ENCODE data around the gene MED16.

MED16 gene

DNA sequence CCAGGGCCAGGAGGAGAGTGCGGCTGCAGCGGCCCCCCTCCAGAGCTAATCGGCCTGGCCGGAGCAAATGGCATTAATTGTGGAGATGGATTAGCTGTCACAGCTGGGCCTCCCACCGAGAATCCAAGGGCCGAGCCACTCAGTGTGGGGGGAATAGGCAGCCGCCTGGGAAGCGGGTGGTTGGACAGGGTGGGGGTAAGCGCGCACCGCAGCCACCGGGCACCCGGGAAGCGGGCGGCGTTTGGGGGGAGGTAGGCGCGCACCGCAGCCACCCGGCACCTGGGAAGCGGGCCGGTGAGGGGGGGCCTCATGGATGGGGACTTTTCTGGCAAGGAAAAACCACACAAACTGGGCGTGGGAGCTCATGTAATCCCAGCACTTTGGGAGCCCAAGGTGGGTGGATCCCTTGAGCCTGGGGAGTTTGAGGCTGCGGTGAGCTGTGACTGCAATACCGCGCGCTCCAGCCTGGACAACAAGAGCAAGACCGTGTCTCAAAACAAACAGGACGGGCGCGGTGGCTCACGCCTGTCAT is 10.3 kb upstream of the MED16 start:
- Histone ChIP-seq H3K9me3 (ENCODE audit: control insufficient read depth, low read length) (no peaks in the 10 kb centered on the region), H3K36me3 (ENCODE audit: control insufficient read depth, insufficient read depth, low read length) (peaks cover 41% of the 10 kb centered on the region), H3K4me1 (ENCODE audit: control insufficient read depth, insufficient read depth, low read length, poor library complexity, severe bottlenecking) (no peaks in the 10 kb centered on the region), H3K4me3 (ENCODE audit: extremely low read depth, insufficient read depth, low read length, poor library complexity, severe bottlenecking) (no peak overlapping the region), H3K27ac (ENCODE audit: low read depth, low read length, severe bottlenecking) (no peak overlapping the region)
- WGBS, 2 experiments (ENCODE audit: insufficient coverage in 2 of 2), result 73 to 89% methylated on average over 24 to 28 of the region's 32 CpGs

DNA sequence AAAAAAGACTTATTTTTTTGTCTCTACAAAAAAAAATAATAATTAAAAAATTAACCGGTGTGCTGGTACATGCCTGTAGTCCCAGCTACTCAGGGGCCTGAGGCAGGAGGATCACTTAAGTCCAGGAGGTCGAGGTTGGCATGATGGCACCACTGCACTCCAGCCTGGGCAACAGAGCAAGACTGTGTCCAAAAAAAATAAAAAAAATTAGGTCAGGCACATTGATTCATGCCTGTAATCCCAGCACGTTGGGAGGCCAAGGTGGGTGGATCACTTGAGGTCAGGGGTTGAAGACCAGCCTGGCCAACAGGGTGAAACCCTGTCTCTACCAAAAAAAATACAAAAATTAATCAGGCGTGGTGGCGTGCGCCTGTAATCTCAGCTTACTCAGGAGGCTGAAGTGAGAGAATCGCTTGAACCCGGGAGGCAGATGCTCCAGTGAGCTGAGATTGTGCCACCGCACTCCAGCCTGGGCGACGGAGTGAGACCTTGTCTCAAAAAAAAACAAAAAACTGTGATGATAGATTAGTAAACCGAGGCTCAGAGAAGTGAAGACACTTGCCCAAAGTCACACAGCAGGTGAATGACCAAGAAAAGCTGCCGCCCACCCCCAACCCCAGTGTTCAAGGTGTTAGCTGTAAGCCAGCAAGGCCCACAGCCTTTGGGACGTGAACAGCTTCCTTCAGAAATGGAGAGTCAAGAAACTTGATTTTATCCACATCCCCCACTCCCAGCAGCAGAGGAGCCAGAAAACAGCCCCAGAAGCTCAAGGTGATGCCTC is 9.6 kb upstream of the MED16 start:
- Histone ChIP-seq H3K4me3 (ENCODE audit: extremely low read depth, insufficient read depth, low read length, poor library complexity, severe bottlenecking) (no peak overlapping the region), H3K9me3 (ENCODE audit: control insufficient read depth, low read length) (no peaks in the 10 kb centered on the region), H3K4me1 (ENCODE audit: control insufficient read depth, insufficient read depth, low read length, poor library complexity, severe bottlenecking) (no peaks in the 10 kb centered on the region), H3K36me3 (ENCODE audit: control insufficient read depth, insufficient read depth, low read length) (peaks cover 43% of the 10 kb centered on the region), H3K27ac (ENCODE audit: low read depth, low read length, severe bottlenecking) (no peak overlapping the region)
- WGBS, 2 experiments (ENCODE audit: insufficient coverage in 2 of 2), result 92 to 95% methylated on average over 10 to 13 of the region's 14 CpGs

GRCh38 chr19:902093-902370 is 9.0 kb upstream of the MED16 start:
- Histone ChIP-seq H3K36me3 (ENCODE audit: control insufficient read depth, insufficient read depth, low read length) (peaks cover 49% of the 10 kb centered on the region), H3K27ac (ENCODE audit: low read depth, low read length, severe bottlenecking) (no peak overlapping the region), H3K9me3 (ENCODE audit: control insufficient read depth, low read length) (no peaks in the 10 kb centered on the region), H3K4me3 (ENCODE audit: extremely low read depth, insufficient read depth, low read length, poor library complexity, severe bottlenecking) (no peak overlapping the region), H3K4me1 (ENCODE audit: control insufficient read depth, insufficient read depth, low read length, poor library complexity, severe bottlenecking) (no peaks in the 10 kb centered on the region)
- WGBS, 2 experiments (ENCODE audit: insufficient coverage in 2 of 2), result 91 to 98% methylated on average over 5 to 6 of the region's 7 CpGs

DNA sequence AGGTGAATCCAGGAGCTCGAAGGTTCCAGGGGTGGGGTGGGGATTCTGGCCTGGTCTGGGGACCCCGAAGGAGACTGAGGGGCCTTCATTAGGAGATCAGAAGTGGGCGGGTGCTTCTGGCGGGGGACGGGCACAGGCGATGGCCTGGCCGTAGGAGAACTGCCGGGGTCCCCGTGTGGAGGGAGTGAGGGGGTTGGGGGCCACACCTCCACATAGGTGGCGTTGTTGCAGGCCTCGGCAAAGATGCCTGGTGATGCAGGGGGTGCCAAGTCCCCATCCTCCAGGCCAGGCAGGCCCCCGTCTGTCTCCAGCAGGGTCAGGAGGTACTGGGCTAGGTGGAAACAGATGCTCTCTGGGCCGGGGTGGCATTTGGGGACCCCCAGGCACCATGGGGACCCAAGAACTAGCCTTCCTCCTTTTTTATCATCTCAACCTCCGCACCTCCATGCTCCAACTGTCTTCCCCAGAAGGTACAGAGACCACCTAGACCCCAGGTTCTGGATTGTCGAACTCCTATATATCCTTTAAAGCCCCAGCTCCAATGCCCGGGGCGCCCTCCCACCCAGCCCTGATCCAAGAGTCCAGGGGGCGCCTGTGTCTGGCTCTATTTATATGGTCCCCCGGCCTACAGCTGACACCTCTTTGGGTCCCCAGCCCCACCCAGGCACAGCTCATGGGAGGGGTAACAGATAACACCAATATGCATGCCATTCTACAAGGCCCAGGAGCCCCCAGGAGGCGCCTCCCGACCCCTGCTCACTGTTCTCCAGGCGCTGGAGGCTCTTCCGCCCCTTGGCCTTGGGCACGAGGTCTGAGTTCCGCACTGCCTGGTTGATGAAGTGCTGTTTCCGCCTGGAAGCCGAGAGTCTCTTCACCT is 8.5 kb upstream of the MED16 start:
- H3K4me1 ChIP-seq (ENCODE audit: control insufficient read depth, insufficient read depth, low read length, poor library complexity, severe bottlenecking), result no peaks in the 10 kb centered on the region
- 90 to 96% methylated on average over 19 to 25 of the region's 27 CpGs for WGBS, 2 experiments (ENCODE audit: insufficient coverage in 2 of 2)
- no peak overlapping the region for H3K4me3 ChIP-seq (ENCODE audit: extremely low read depth, insufficient read depth, low read length, poor library complexity, severe bottlenecking)
- H3K9me3 ChIP-seq (ENCODE audit: control insufficient read depth, low read length), result no peaks in the 10 kb centered on the region
- H3K36me3 ChIP-seq (ENCODE audit: control insufficient read depth, insufficient read depth, low read length), result peaks cover 55% of the 10 kb centered on the region
- H3K27ac ChIP-seq (ENCODE audit: low read depth, low read length, severe bottlenecking), result no peak overlapping the region

DNA sequence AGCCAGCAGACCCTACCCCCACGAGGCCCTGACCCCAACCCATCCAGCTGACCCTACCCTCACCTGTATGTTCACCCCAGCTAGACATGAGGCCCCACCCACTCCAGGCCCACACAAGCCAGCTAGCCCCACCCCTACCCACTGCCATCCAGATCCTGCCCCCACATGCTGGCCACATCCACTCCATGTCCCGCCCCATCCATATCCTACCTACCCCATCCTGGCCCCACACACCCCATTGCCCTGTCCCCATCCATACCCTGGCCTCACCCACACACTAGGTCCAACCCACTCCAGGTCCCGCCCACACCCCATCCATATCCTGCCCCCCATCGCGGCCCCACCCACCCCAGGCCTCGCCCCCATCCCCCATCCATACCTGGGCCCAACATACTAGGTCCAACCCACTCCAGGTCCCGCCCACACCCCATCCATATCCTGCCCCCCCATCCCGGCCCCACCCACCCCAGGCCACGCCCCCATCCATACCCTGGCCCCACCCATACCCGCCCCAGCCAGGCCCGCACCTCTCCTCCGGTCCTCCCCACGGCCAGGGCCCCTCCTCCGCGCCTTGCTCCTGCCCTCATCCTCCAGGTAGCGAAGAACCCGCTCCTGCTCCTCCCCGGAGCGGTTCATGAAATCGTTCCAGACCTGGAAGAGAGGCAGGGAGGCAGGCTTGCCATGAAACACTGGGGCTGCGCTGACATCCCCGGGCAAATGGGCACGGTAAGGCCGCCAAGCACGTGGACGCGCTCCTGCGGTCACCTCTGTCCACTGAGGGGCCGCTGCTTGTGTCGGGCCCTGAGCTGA is 7.5 kb upstream of the MED16 start:
- Histone ChIP-seq H3K27ac (ENCODE audit: low read depth, low read length, severe bottlenecking) (no peak overlapping the region), H3K4me1 (ENCODE audit: control insufficient read depth, insufficient read depth, low read length, poor library complexity, severe bottlenecking) (no peaks in the 10 kb centered on the region), H3K4me3 (ENCODE audit: extremely low read depth, insufficient read depth, low read length, poor library complexity, severe bottlenecking) (no peak overlapping the region), H3K36me3 (ENCODE audit: control insufficient read depth, insufficient read depth, low read length) (peaks cover 57% of the 10 kb centered on the region), H3K9me3 (ENCODE audit: control insufficient read depth, low read length) (no peaks in the 10 kb centered on the region)
- 91 to 93% methylated on average over 21 to 23 of the region's 30 CpGs for WGBS, 2 experiments (ENCODE audit: insufficient coverage in 2 of 2)

- H3K4me1 ChIP-seq (ENCODE audit: control insufficient read depth, insufficient read depth, low read length, poor library complexity, severe bottlenecking), result no peaks in the 10 kb centered on the region
- 91 to 96% methylated on average over 13 of the region's 15 CpGs for WGBS, 2 experiments (ENCODE audit: insufficient coverage in 2 of 2)
- H3K4me3 ChIP-seq (ENCODE audit: extremely low read depth, insufficient read depth, low read length, poor library complexity, severe bottlenecking), result no peak overlapping the region
- no peak overlapping the region for H3K27ac ChIP-seq (ENCODE audit: low read depth, low read length, severe bottlenecking)
- no peaks in the 10 kb centered on the region for H3K9me3 ChIP-seq (ENCODE audit: control insufficient read depth, low read length)
- peaks cover 57% of the 10 kb centered on the region for H3K36me3 ChIP-seq (ENCODE audit: control insufficient read depth, insufficient read depth, low read length)
Observed at GRCh38 chr19:900043-900301, 7.0 kb upstream of the MED16 start.

DNA sequence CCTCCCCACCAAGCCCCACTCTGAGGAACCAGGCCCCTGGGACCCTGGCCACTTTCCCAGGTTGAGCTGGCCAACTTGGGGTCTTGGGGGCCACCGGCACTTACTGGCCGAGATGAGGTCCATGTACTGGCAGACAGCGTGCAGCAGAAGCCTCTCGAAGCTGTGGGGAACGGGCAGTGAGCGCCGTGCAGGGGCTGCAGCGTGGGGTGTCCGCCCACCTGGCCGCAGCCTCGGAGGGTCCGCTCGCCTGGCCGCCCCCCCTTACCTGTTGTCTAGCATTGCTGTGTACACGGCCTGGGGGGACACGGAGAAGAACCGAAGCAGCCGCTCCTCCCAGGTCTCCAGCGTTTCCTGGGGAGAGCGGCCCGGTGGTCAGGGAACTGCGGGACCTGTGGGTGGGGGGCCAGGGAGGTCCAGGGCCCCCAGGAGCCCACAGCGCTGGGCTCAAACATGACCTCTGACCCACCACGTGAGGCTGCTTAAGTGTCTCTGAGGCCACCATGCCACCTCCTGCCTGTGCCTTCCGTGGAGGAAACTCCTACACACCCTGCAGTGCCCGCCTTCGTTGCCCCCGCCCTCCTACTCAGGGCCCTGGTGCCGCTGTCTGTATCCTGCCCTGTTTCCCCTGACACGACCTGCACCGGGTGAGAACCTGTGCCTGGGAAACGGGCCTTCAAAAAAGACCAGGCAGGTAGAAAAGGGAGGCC is 6.5 kb upstream of the MED16 start:
- Histone ChIP-seq H3K4me1 (ENCODE audit: control insufficient read depth, insufficient read depth, low read length, poor library complexity, severe bottlenecking) (no peaks in the 10 kb centered on the region), H3K9me3 (ENCODE audit: control insufficient read depth, low read length) (no peaks in the 10 kb centered on the region), H3K27ac (ENCODE audit: low read depth, low read length, severe bottlenecking) (no peak overlapping the region), H3K36me3 (ENCODE audit: control insufficient read depth, insufficient read depth, low read length) (peaks cover 57% of the 10 kb centered on the region), H3K4me3 (ENCODE audit: extremely low read depth, insufficient read depth, low read length, poor library complexity, severe bottlenecking) (no peak overlapping the region)
- WGBS, 2 experiments (ENCODE audit: insufficient coverage in 2 of 2), result 90 to 94% methylated on average over 21 to 31 of the region's 32 CpGs

DNA sequence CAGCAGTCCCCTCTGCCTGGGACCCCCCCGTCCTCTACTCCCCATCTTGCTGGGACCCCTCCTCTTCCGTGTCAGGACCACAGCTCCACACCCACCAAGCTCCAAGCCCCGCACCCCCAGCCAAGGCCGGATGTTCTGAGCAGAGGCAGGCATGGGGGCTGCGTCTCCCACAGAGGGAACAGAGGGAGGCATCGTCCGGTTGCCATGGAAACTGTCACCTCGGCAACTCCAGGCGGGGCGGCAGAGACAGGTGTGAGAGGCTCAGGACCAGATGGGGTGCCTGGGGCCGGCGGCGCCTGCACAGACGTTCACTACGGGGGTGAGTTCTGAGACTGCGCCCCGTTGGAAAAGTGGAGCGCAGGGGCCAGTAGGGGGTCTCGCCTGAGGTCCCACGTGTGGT is 5.7 kb upstream of the MED16 start:
- no peak overlapping the region for H3K4me3 ChIP-seq (ENCODE audit: extremely low read depth, insufficient read depth, low read length, poor library complexity, severe bottlenecking)
- H3K4me1 ChIP-seq (ENCODE audit: control insufficient read depth, insufficient read depth, low read length, poor library complexity, severe bottlenecking), result no peaks in the 10 kb centered on the region
- WGBS, 2 experiments (ENCODE audit: insufficient coverage in 2 of 2), result 85 to 91% methylated on average over 13 to 20 of the region's 20 CpGs
- H3K9me3 ChIP-seq (ENCODE audit: control insufficient read depth, low read length), result no peaks in the 10 kb centered on the region
- H3K27ac ChIP-seq (ENCODE audit: low read depth, low read length, severe bottlenecking), result no peak overlapping the region
- H3K36me3 ChIP-seq (ENCODE audit: control insufficient read depth, insufficient read depth, low read length), result peaks cover 54% of the 10 kb centered on the region

- Histone ChIP-seq H3K27ac (ENCODE audit: low read depth, low read length, severe bottlenecking) (no peak overlapping the region), H3K4me1 (ENCODE audit: control insufficient read depth, insufficient read depth, low read length, poor library complexity, severe bottlenecking) (no peaks in the 10 kb centered on the region), H3K9me3 (ENCODE audit: control insufficient read depth, low read length) (no peaks in the 10 kb centered on the region), H3K4me3 (ENCODE audit: extremely low read depth, insufficient read depth, low read length, poor library complexity, severe bottlenecking) (no peak overlapping the region), H3K36me3 (ENCODE audit: control insufficient read depth, insufficient read depth, low read length) (peaks cover 49% of the 10 kb centered on the region)
- WGBS, 2 experiments (ENCODE audit: insufficient coverage in 2 of 2), result 87% methylated on average over 25 to 26 of the region's 26 CpGs
Observed at GRCh38 chr19:897442-898039, 4.6 kb upstream of the MED16 start.

- no peak overlapping the region for H3K4me3 ChIP-seq (ENCODE audit: extremely low read depth, insufficient read depth, low read length, poor library complexity, severe bottlenecking)
- peaks cover 45% of the 10 kb centered on the region for H3K36me3 ChIP-seq (ENCODE audit: control insufficient read depth, insufficient read depth, low read length)
- H3K4me1 ChIP-seq (ENCODE audit: control insufficient read depth, insufficient read depth, low read length, poor library complexity, severe bottlenecking), result peaks cover under 1% of the 10 kb centered on the region
- 86 to 96% methylated on average over 5 to 9 of the region's 11 CpGs for WGBS, 2 experiments (ENCODE audit: insufficient coverage in 2 of 2)
- H3K9me3 ChIP-seq (ENCODE audit: control insufficient read depth, low read length), result no peaks in the 10 kb centered on the region
- no peak overlapping the region for H3K27ac ChIP-seq (ENCODE audit: low read depth, low read length, severe bottlenecking)
Observed at GRCh38 chr19:896999-897398, 4.0 kb upstream of the MED16 start.

All from mesodermal cell (in vitro differentiated cells).